Femur (tissue), 1 donor: ENCODE data around the gene CFDP1.

Experiments
- DNase-seq: peaks from one replicate; pipeline ENCODE4 v3.0.0-alpha.2; 2017

The CFDP1 gene

GRCh38 chr16:75263291-75263962 is 169.9 kb downstream of the CFDP1 start:
- peak; percentile 59 for DNase-seq

DNA sequence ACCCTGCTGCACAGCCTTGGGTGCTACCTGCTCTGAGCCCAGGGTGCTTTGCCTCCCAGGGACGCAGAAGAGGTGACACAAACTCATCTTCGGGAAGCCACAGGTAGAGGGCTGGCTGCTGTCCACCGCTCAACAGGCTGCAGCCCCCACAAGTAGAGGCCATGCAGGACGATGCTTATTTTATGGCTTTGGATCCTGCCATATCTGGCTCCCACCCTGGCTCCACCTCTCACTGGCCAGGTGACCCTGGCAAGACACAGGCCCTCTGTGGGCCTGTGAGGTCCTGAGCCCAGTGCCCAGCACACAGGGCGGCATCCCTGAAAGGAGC is 170.5 kb downstream of the CFDP1 start:
- no peak for DNase-seq

- peak; percentile 42 for DNase-seq
These were observed 171.1 kb downstream of the CFDP1 start for GRCh38 chr16:75262104-75262799.

GRCh38 chr16:75261590-75262078 is 171.7 kb downstream of the CFDP1 start:
- no peak for DNase-seq

DNA sequence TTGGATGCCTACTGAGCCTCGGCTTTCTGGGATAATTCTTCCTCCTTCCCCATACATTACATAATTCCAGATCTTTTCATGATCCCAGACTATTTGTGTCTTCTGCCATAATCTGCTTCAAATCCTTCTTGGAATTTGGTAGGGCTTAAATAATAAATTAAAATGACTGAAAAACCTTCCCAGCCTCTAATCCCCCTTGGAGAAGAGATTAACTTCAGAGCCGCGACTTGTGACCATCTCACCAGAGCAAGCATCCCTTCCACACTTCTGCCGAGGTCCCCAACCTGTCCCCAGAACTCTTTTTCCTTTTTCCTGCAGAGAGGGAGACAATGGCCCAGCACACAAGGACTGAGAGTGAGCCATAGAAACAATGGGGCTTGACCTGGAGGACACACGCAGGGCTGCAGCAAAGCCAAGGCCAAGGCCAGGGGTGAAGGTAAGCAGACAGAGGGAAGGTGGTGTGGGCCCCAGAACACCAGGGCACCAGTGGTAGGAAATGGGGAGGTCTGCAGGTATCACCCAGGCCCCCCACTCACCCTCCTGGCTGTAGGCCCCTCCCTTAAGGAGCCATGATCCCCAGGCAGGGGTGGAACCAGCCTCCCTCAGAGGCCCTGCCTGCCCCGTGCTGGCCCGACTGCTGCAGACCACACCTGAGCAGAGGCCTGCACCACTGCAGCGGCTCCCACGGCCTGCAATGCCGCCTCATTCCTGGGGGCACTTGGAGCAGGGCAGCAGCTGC is 172.3 kb downstream of the CFDP1 start:
- DNase-seq, result no peak

GRCh38 chr16:75258807-75259141 is 174.5 kb downstream of the CFDP1 start:
- DNase-seq, result peak; percentile 25

DNA sequence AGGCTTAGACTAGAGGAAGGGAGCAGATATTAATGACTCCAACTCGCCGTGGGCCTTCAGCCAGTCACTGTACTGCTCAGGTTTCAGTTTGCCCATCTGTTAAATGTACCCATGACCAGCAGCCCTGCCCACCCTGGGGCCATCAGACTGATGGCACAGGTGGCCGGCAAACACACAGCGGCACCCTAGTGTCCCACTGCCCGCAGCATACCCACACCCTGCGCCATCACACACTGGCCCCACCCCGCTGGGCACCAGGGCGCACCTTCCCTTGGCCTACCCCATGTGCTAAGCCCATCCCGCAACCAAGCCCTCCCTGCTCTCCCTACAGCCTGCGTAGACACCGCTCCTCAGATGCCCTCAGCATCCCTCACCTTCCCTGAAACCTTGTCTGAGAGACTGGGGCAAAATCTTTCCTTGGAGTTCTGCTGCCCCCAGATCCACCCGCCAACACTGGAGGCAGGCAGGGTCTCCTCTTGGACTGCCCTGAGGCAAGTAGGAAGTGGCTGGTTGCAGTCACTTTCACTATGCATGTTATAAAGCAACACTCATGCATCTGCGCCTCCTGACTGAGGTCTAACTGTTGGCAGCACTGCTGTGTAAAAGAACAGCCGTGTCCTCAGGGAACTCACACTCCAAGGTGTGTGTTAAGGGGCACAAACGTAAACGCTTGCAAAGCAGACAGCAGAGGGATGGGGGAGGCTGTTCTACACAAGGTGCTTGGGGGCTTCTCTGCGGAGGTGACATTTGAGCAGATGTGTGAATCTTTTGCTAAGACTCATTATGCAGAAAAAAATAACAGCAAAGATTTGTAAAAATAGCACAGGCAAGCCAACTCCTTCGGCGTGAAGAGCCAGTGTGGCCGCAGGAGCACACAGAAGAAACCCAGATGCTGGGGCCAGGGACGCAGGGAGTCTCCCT is 175.2 kb downstream of the CFDP1 start:
- DNase-seq, result no peak

DNA sequence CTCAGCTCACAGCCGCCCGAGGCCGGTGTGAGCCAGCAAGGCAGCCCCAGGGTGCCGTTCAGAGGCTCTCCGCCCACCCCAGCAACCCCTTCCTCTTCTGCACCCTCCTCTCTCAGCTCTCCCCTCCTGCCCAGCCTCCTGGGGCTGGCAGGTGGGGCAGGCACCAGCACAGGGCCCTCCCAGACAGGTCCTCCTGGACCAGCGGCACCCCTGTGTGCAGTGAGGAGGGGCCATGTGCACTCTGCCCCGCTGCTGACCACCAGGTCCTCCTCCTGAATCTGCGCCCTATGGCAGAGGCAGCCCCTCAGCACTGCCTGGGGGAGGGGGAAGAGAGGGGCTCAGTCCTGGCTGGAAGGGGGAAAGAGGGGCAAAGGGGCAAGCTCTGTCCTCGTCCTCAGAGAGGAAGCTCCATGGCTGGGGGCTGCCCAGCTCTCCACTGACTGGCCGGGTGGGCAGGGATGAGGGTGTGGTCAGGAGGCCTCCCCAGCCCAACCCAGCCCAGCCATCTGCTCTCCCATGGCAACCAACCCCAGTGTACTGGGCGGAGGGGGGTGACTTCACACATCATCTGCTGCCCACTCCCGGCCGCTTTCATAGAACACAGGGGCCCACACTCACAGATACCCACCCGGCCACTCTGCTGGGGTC is 176.5 kb downstream of the CFDP1 start:
- DNase-seq, result peak; percentile 87

DNA sequence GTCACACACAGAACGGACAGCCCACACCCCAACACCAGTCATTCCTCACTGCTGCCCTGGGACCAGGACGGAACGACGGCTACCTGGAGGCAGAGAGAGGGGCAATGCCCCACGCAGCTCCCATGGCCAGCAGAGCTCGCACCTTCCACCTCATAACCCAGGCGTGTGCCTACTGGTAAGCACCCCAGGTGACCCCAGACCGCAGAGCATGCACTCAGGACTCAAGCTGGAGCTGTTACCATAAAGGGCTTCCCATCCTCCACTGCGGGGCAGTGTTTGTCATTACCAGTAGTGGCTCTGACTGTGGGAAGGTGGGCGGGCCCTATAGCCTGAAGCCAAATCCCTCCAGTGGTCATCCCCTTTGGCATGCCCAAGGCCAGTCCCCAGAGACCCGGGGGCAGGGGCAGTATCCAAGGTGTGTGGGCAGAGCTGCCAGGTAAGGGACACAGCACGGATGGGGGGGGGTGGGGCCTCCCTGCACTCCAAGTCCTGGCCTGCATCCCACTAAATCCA is 177.2 kb downstream of the CFDP1 start:
- peak; percentile 75 for DNase-seq

- peak; percentile 67 for DNase-seq
These were observed 178.9 kb downstream of the CFDP1 start for GRCh38 chr16:75254359-75254837.

DNA sequence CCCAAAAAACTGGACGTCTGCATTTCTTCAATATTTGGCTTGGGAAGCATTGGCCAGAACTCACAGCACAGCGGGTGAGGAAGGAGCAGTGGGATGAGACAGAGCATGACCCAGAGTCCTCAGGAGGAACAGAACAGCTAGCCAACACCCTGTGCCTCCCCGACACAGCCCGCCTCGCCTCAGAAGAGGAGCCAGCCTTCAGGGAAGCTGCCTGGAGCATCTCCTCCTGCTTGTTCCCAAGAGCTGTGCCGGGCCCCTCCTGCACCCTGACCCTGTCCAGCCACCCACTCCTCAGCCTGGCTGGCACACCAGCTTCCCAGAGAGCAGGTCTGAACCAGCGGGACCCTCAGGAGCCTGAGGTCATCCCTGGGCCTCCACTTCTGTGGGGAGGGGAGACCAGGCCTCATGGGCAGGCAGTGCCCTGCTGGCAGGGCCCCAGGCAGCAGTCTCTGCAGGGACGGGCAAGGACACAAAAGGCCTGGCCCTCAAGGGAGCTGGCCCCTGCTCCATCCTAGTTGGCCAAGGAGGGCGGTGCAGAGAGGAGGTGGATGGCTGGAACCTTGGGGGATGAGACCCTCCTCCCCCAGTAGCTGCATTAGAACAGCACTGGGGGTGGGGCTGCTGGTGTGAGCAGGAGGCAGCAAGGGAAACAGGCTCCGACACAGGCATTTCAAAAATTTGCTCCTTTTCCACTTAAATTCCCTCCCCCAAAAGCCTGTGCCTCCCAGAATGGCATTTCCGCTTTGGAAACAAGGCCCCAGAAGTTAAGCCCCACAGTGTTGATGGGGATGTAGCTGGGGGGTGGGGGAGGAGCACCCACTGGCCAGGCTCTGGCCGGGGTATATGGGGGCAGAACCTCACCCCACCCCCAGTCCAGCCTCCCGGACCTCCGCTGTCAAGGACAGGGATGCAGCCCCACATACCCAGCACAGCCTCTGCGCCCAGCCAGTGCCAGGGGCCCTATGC is 180.1 kb downstream of the CFDP1 start:
- DNase-seq, result peak; percentile 61

DNA sequence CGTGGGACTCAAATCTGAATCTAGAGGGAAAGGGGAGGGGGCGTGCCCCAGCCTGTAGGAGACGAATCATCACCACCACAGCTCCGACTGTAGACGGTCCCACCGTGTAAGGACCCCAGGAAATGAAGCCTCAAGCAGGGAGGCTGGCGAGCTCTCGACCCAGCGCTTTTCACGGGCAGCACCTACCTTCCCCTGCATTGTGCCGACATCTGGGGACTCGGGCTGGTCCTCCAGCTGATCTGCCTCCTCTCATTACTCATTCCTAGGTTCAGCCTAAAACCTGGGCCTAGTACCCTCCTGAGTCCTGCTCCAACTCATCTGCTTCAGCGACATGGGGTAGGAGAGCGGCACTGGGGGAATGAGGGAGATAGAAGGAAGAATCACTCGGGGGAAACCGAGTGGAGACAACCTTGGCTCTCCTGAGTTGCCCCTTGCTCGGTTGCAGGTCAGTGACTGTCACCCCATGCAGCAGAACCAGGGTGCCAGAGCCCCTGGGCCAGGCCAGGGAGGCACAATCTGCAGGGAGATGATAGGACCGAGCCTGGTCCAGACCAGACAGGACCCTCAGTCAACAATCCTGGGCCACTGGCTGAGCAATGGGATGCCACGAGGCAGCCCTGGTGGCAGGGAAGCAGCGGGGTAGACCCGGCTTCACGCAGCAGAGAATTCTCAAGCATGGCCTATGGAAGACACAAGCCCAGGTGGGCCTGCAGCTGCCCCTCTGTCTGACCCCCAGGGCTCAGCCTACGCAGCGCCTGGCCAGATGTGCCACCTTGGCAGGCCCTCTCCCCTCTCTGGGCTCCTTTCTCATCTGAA is 181.0 kb downstream of the CFDP1 start:
- DNase-seq, result peak; percentile 31

DNA sequence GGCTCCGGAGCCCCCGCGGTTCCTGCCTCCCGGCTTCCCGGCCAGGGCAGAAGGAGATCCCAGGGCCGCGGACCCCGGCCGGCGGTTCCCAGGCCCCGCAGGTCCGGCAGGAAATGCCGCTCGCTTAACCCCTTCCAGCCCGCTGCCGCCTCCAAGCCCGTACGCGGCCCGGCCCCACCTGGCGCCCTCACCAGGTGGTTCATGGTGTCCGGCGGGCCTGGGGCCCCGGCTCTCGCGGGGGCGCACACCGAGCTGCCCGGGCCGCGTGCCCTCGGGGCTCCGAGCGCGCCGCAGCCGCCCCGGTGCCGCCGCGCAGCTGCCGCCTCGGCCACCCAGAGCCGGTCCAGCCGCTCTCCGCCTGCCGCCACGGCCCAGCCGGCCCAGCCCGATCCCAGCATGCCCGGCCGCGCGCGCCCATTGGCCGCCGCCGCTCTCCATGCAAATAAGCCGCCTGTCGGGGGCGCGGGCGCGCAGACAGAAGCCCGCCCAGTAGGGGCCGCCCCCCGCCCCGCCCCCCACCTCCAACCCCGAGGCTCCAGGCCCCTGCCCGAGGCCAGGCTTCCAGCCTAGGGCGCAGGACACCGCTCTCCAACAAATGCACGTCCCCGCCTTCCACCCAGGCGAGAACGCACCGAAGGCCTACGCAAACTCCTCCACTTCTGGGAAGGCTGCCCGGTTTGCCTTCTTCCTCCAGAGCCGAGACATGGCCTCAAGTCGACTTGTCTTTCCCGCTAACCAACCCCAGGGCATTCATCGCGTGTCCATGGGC is 181.8 kb downstream of the CFDP1 start, which contains the start of gene BCAR1:
Gene BCAR1 (minus strand): TSS at position 345 of the 769 bp plus-strand sequence. CDS start 142 bp downstream, at position 203.
- peak; percentile 95 for DNase-seq

GRCh38 chr16:75250809-75251279 is 182.5 kb downstream of the CFDP1 start:
- no peak for DNase-seq

GRCh38 chr16:75250089-75250808 is 183.1 kb downstream of the CFDP1 start:
- no peak for DNase-seq

GRCh38 chr16:75249441-75249840 is 183.9 kb downstream of the CFDP1 start:
- no peak for DNase-seq

DNA sequence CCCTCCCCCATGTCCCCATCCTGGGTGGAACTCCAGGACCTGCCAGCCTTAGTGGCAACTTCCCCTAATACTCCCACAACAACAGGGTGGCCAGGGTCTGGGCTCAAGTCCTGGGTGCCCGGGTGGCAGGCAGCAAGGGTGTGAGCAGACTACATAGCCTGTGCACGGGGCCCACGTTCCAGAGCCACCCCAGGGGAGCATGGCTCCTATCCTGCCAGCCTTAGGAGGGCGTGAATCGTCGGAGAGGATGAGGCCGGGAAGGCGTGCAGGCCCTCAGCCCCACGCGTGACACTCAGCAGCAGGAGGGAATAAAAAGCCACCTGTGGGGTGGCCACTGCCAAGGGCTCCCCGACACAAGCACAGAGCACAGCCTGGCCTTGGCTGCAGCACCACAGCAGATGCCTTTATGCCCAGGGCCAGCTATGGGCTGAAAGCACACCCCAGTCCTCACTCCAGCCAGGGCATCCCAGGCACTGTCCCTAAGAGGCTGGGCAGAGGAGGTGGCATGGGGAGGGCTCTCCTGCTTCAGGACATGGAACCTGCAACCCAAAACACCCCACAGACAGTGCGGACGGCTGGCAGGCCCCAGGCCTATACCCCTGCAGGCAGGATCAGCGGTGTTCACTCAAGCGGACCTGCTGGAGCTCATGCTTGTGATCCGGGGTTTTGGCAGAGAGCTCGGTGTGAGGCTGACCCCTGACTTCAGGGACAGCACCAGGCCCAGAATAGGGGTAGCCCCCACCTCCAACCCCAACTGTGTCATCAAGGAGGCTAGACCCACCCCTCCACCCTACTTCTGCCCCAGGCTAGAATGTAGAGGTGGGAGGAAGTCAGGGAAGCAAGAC is 184.5 kb downstream of the CFDP1 start:
- DNase-seq, result no peak
